Measurements from ENCODE around the gene DMPK. TPM values are rescaled to one million over a fixed set of nuclear protein-coding genes. Genes with fewer than 3 reads are reported as not detected.

Gene DMPK
- total RNA-seq, 1 experiment from 2014 or later, result 40.5 TPM

GRCh38 chr19:45815481-45816216, 33.4 kb upstream of the DMPK start:
- no peak for TF ChIP-seq CTCF (IDR thresholded peaks at IDR 0.05; ENCODE audit: unreplicated experiment)
- Mint-ChIP-seq H3K4me1 (ENCODE audit: insufficient read depth, unreplicated experiment) (peaks cover 2% of the 10 kb centered on the region), H3K9me3 (ENCODE audit: unreplicated experiment) (no peaks in the 10 kb centered on the region), H3K4me3 (ENCODE audit: unreplicated experiment) (no peak overlapping the region), H3K27ac (ENCODE audit: low read depth, unreplicated experiment) (no peak overlapping the region), H3K27me3 (ENCODE audit: insufficient read depth, unreplicated experiment) (no peaks in the 10 kb centered on the region), H3K36me3 (ENCODE audit: insufficient read depth, unreplicated experiment) (peaks cover 29% of the 10 kb centered on the region)
- CTCF ChIA-PET, result interaction anchor here (0.7 to 1.6 kb wide), 7 partner anchors 9 to 441 kb away, joined by 3 to 8 read pairs (median 4); no protein-coding TSS in a partner anchor
- intact Hi-C loops (cut with micrococcal nuclease), result loop anchor here (5.0 kb wide), 1 partner anchor 252 kb away; no protein-coding TSS in a partner anchor
- POLR2A ChIA-PET, result no interaction called here
- no peak for DNase-seq (ENCODE audit: unreplicated experiment)
- TSS peak; percentile 35 for BruUV-seq (replicated peaks)

- Mint-ChIP-seq H3K4me3 (ENCODE audit: unreplicated experiment) (no peak within 1 kb of the TSS), H3K9me3 (ENCODE audit: unreplicated experiment) (no peaks in the 10 kb centered on the region), H3K36me3 (ENCODE audit: insufficient read depth, unreplicated experiment) (peaks cover 28% of the 10 kb centered on the region), H3K27ac (ENCODE audit: low read depth, unreplicated experiment) (no peak within 1 kb of the TSS), H3K27me3 (ENCODE audit: insufficient read depth, unreplicated experiment) (no peaks in the 10 kb centered on the region), H3K4me1 (ENCODE audit: insufficient read depth, unreplicated experiment) (peaks cover 6% of the 10 kb centered on the region)
- no peak for DNase-seq (ENCODE audit: unreplicated experiment)
- no peak for TF ChIP-seq CTCF (IDR thresholded peaks at IDR 0.05; ENCODE audit: unreplicated experiment)
- ChIA-PET CTCF (interaction anchor here (0.7 to 1.6 kb wide), 2 partner anchors 9 to 16 kb away, joined by 3 to 5 read pairs; no protein-coding TSS in a partner anchor), POLR2A (no interaction called here)
- BruUV-seq (replicated peaks), result no TSS peak
- intact Hi-C loops (cut with micrococcal nuclease), result loop anchor here (5.0 kb wide), 1 partner anchor 252 kb away; no protein-coding TSS in a partner anchor
Measured at GRCh38 chr19:45814851-45815480, 32.7 kb upstream of the DMPK start, which contains the start of gene RSPH6A. Gene RSPH6A, minus strand, starts transcription at chr19:45815308. Its CDS starts 132 bp downstream, at chr19:45815176.

- CTCF ChIA-PET, result interaction anchor here (0.7 to 1.6 kb wide), 3 partner anchors 10 to 16 kb away, joined by 3 to 5 read pairs (median 3); no protein-coding TSS in a partner anchor
- POLR2A ChIA-PET, result interaction anchor here (0.6 kb wide), 1 partner anchor 179 kb away, joined by 4 read pairs; no protein-coding TSS in a partner anchor
- DNase-seq (ENCODE audit: unreplicated experiment), result no peak
- BruUV-seq (replicated peaks), result no TSS peak
- no peak overlapping the region for H3K27ac Mint-ChIP-seq (ENCODE audit: low read depth, unreplicated experiment)
- TF ChIP-seq CTCF (IDR thresholded peaks at IDR 0.05; ENCODE audit: unreplicated experiment), result no peak
- intact Hi-C loops (cut with micrococcal nuclease), result no loop called here
- H3K4me3 Mint-ChIP-seq (ENCODE audit: unreplicated experiment), result no peak overlapping the region
- no peaks in the 10 kb centered on the region for H3K27me3 Mint-ChIP-seq (ENCODE audit: insufficient read depth, unreplicated experiment)
- H3K9me3 Mint-ChIP-seq (ENCODE audit: unreplicated experiment), result no peaks in the 10 kb centered on the region
- H3K36me3 Mint-ChIP-seq (ENCODE audit: insufficient read depth, unreplicated experiment), result peaks cover 21% of the 10 kb centered on the region
- H3K4me1 Mint-ChIP-seq (ENCODE audit: insufficient read depth, unreplicated experiment), result peaks cover 11% of the 10 kb centered on the region
Measured at GRCh38 chr19:45814166-45814780, 32.0 kb upstream of the DMPK start.

- no TSS peak for BruUV-seq (replicated peaks)
- H3K4me3 Mint-ChIP-seq (ENCODE audit: unreplicated experiment), result no peak overlapping the region
- intact Hi-C loops (cut with micrococcal nuclease), result no loop called here
- no peaks in the 10 kb centered on the region for H3K27me3 Mint-ChIP-seq (ENCODE audit: insufficient read depth, unreplicated experiment)
- TF ChIP-seq CTCF (IDR thresholded peaks at IDR 0.05; ENCODE audit: unreplicated experiment), result no peak
- DNase-seq (ENCODE audit: unreplicated experiment), result peak; percentile 75
- CTCF ChIA-PET, result interaction anchor here (0.6 kb wide), 2 partner anchors 43 kb away, joined by 4 read pairs; partner anchors contain the start of gene SIX5
- H3K36me3 Mint-ChIP-seq (ENCODE audit: insufficient read depth, unreplicated experiment), result peaks cover 19% of the 10 kb centered on the region
- H3K4me1 Mint-ChIP-seq (ENCODE audit: insufficient read depth, unreplicated experiment), result peaks cover 12% of the 10 kb centered on the region
- POLR2A ChIA-PET, result interaction anchor here (0.6 to 1.1 kb wide), 5 partner anchors 10 to 51 kb away, joined by 3 to 5 read pairs (median 3); no protein-coding TSS in a partner anchor
- no peaks in the 10 kb centered on the region for H3K9me3 Mint-ChIP-seq (ENCODE audit: unreplicated experiment)
- H3K27ac Mint-ChIP-seq (ENCODE audit: low read depth, unreplicated experiment), result peak overlapping the region; percentile 43
Measured at GRCh38 chr19:45812297-45812696, 30.0 kb upstream of the DMPK start.
